Stimulated activated CD4-positive, alpha-beta T cell treated with anti-CD3 and anti-CD28 coated beads, Interleukin-1b, Interleukin-23, amount 100 ng/mL, for 4 hours (primary cell): ENCODE results near the gene P2RX2.

Experiments
- DNase-seq, 2 donors: peaks; one replicate each; pipeline ENCODE4 v3.0.0-alpha.2; 2020; ENCODE audit warnings: low read depth in 2 of 2

Gene P2RX2

GRCh38 chr12:132619386-132620112, 973 bp downstream of the P2RX2 start:
- DNase-seq = no peak

GRCh38 chr12:132620113-132620898, 1.7 kb downstream of the P2RX2 start:
- DNase-seq = no peak

GRCh38 chr12:132620899-132621656, 2.5 kb downstream of the P2RX2 start:
- no peak for DNase-seq

- DNase-seq = no peak
These were observed 3.3 kb downstream of the P2RX2 start for GRCh38 chr12:132621657-132622435.

GRCh38 chr12:132622437-132623071, 4.0 kb downstream of the P2RX2 start:
- DNase-seq = no peak

GRCh38 chr12:132623072-132623869, 4.7 kb downstream of the P2RX2 start:
- no peak for DNase-seq

GRCh38 chr12:132624186-132624855, 5.7 kb downstream of the P2RX2 start:
- DNase-seq = no peak

GRCh38 chr12:132624910-132625630, 6.5 kb downstream of the P2RX2 start:
- no peak for DNase-seq

GRCh38 chr12:132625731-132626430, 7.3 kb downstream of the P2RX2 start:
- DNase-seq = no peak

GRCh38 chr12:132629330-132629729, 10.8 kb downstream of the P2RX2 start:
- DNase-seq = no peak

GRCh38 chr12:132630672-132631071, 12.1 kb downstream of the P2RX2 start:
- no peak for DNase-seq

GRCh38 chr12:132631666-132632065, 13.1 kb downstream of the P2RX2 start:
- DNase-seq = no peak

GRCh38 chr12:132632521-132633228, 14.1 kb downstream of the P2RX2 start:
- DNase-seq = no peak

GRCh38 chr12:132633398-132633797, 14.8 kb downstream of the P2RX2 start:
- no peak for DNase-seq

- no peak for DNase-seq
These were observed 15.3 kb downstream of the P2RX2 start for GRCh38 chr12:132633901-132634300.

- DNase-seq = no peak
These were observed 15.9 kb downstream of the P2RX2 start for GRCh38 chr12:132634411-132634990.
